Raji (cell line): ENCODE data around the gene RNU7-1.
A peak's percentile ranks its signal among the peaks of the same experiment; 100 is the strongest.

ENCODE experiments used
- POLR2A ChIP-seq: IDR thresholded peaks from 2 replicates; pipeline ENCODE4 v1.6.1; 2011; ENCODE audit warnings: low read depth, low read length, control low read depth; ENCODE audit not compliant: insufficient read depth

The RNU7-1 gene

GRCh38 chr12:6915789-6916285 is 27.8 kb upstream of the RNU7-1 start:
- TF ChIP-seq POLR2A, result no peak

- no peak for TF ChIP-seq POLR2A
Observed at GRCh38 chr12:6916426-6917200, 27.0 kb upstream of the RNU7-1 start.

GRCh38 chr12:6917491-6918231 is 26.0 kb upstream of the RNU7-1 start:
- TF ChIP-seq POLR2A, result no peak

- TF ChIP-seq POLR2A, result no peak
Observed at GRCh38 chr12:6919588-6919987, 24.0 kb upstream of the RNU7-1 start.

GRCh38 chr12:6921539-6921938 is 22.1 kb upstream of the RNU7-1 start:
- no peak for TF ChIP-seq POLR2A

GRCh38 chr12:6921996-6922946 is 21.3 kb upstream of the RNU7-1 start:
- TF ChIP-seq POLR2A, result no peak

GRCh38 chr12:6923003-6923732 is 20.4 kb upstream of the RNU7-1 start:
- no peak for TF ChIP-seq POLR2A

- no peak for TF ChIP-seq POLR2A
Observed at GRCh38 chr12:6923851-6924250, 19.8 kb upstream of the RNU7-1 start.

GRCh38 chr12:6925239-6925539 is 18.4 kb upstream of the RNU7-1 start:
- no peak for TF ChIP-seq POLR2A

- TF ChIP-seq POLR2A, result no peak
Observed at GRCh38 chr12:6925540-6926279, 17.9 kb upstream of the RNU7-1 start.

GRCh38 chr12:6927379-6928021 is 16.1 kb upstream of the RNU7-1 start, which contains the start of gene ATN1:
TSS of gene ATN1 (plus strand) at chr12:6927959. CDS start at chr12:6934002, 6,043 bp downstream.
- TF ChIP-seq POLR2A, result peak; percentile 47; the same call in 1 of the 2 replicates

- TF ChIP-seq POLR2A, result no peak
Observed at GRCh38 chr12:6928022-6928702, 15.5 kb upstream of the RNU7-1 start.
